HEK293T (cell line): Measurements from ENCODE around the gene LUZP1.

Experiments used
- CTCF ChIA-PET: fragments of 350-600 bp; formaldehyde crosslinking; extraction: SDS; loops from one replicate; lab custom pipeline; 2021; ENCODE audit warnings: antibody characterized with exemption, inconsistent platforms; lab: Yijun Ruan, JAX
- POLR2A ChIA-PET: fragments of 350-600 bp; formaldehyde crosslinking; extraction: SDS; loops from one replicate; lab custom pipeline; 2020; ENCODE audit warnings: antibody characterized with exemption, inconsistent platforms; lab: Yijun Ruan, JAX
- DNase-seq: peaks from one replicate; pipeline ENCODE4 v3.0.0; 2012; ENCODE audit warnings: mixed read lengths; ENCODE audit errors: extremely low spot score
- ARNT ChIP-seq: fragments of 450-650 bp; IDR thresholded peaks from 2 replicates; pipeline ENCODE4 v1.6.1; 2017; ENCODE audit warnings: mild to moderate bottlenecking
- BHLHE40 ChIP-seq: fragments of 450-650 bp; IDR thresholded peaks from 2 replicates; pipeline ENCODE4 v1.6.1; 2016; ENCODE audit warnings: mild to moderate bottlenecking, moderate library complexity, borderline replicate concordance
- CTBP1 ChIP-seq: fragments of 450-650 bp; IDR thresholded peaks from 2 replicates; pipeline ENCODE4 v1.6.1; 2016; ENCODE audit warnings: borderline replicate concordance
- ELF4 ChIP-seq: fragments of 450-650 bp; IDR thresholded peaks from 2 replicates; pipeline ENCODE4 v1.6.1; 2017; ENCODE audit warnings: antibody characterized with exemption
- FOXA1 ChIP-seq: fragments of 450-650 bp; IDR thresholded peaks from 2 replicates; pipeline ENCODE4 v1.6.1; 2016; ENCODE audit warnings: mild to moderate bottlenecking
- FOXK2 ChIP-seq: fragments of 450-650 bp; IDR thresholded peaks from 2 replicates; pipeline ENCODE4 v1.6.1; 2016; ENCODE audit warnings: mild to moderate bottlenecking
- FOXM1 ChIP-seq: fragments of 450-650 bp; IDR thresholded peaks from 2 replicates; pipeline ENCODE4 v1.6.1; 2017; ENCODE audit warnings: mild to moderate bottlenecking, borderline replicate concordance
- HDGF ChIP-seq: fragments of 450-650 bp; IDR thresholded peaks from 2 replicates; pipeline ENCODE4 v1.6.1; 2017; ENCODE audit warnings: antibody characterized with exemption, borderline replicate concordance
- L3MBTL2 ChIP-seq: fragments of 450-650 bp; conservative IDR thresholded peaks from 2 replicates; pipeline ENCODE4 v1.6.1; 2016; ENCODE audit warnings: mild to moderate bottlenecking
- LEF1 ChIP-seq: fragments of 450-650 bp; IDR thresholded peaks from 2 replicates; pipeline ENCODE4 v1.6.1; 2017; ENCODE audit warnings: mild to moderate bottlenecking, borderline replicate concordance
- NFRKB ChIP-seq: fragments of 450-650 bp; IDR thresholded peaks from 2 replicates; pipeline ENCODE4 v1.6.1; 2016; ENCODE audit warnings: mild to moderate bottlenecking, moderate library complexity
- PKNOX1 ChIP-seq: fragments of 450-650 bp; IDR thresholded peaks from 2 replicates; pipeline ENCODE4 v1.6.1; 2016
- SP1 ChIP-seq: fragments of 450-650 bp; IDR thresholded peaks from 2 replicates; pipeline ENCODE4 v1.6.1; 2017
- SUZ12 ChIP-seq: fragments of 450-650 bp; IDR thresholded peaks from 2 replicates; pipeline ENCODE4 v1.6.1; 2016; ENCODE audit warnings: mild to moderate bottlenecking
- TARDBP ChIP-seq: fragments of 450-650 bp; IDR thresholded peaks from 2 replicates; pipeline ENCODE4 v1.6.1; 2016
- ZNF384 ChIP-seq: fragments of 450-650 bp; IDR thresholded peaks from 2 replicates; pipeline ENCODE4 v1.6.1; 2016

The LUZP1 gene

GRCh38 chr1:23111600-23112535, 56.8 kb downstream of the LUZP1 start:
- ChIA-PET POLR2A (interaction anchor here (3.2 kb wide), 1 partner anchor 57 kb away, joined by 10 read pairs; the partner anchor contains the start of gene LUZP1), CTCF (interaction anchor here (2.3 kb wide), 1 partner anchor 12 kb away, joined by 13 read pairs; no protein-coding TSS in a partner anchor)

GRCh38 chr1:23110391-23110790, 58.3 kb downstream of the LUZP1 start:
- POLR2A ChIA-PET, result interaction anchor here (3.2 kb wide), 1 partner anchor 59 kb away, joined by 10 read pairs; the partner anchor contains the start of gene LUZP1
- DNase-seq, result no peak
- CTCF ChIA-PET, result interaction anchor here (0.6 to 2.3 kb wide), 2 partner anchors 11 to 131 kb away, joined by 3 to 13 read pairs; no protein-coding TSS in a partner anchor
- TF ChIP-seq NFRKB (no peak), TARDBP (no peak), FOXK2 (no peak), ZNF384 (no peak), CTBP1 (no peak), SUZ12 (no peak), LEF1 (no peak), HDGF (no peak), L3MBTL2 (no peak), ELF4 (no peak), ARNT (no peak), FOXA1 (no peak), SP1 (no peak), FOXM1 (no peak), PKNOX1 (no peak), BHLHE40 (no peak)

More at GRCh38 chr1:23111600-23112535, 56.8 kb downstream of the LUZP1 start:
- TF ChIP-seq ARNT (no peak), LEF1 (no peak), TARDBP (no peak), ZNF384 (no peak), FOXA1 (no peak), ELF4 (no peak), FOXK2 (no peak), SUZ12 (no peak), L3MBTL2 (no peak), NFRKB (no peak), HDGF (no peak), BHLHE40 (no peak), PKNOX1 (no peak), SP1 (no peak), FOXM1 (no peak), CTBP1 (no peak)
- DNase-seq, result no peak

GRCh38 chr1:23108918-23109533, 59.6 kb downstream of the LUZP1 start:
- no peak for DNase-seq
- CTCF ChIA-PET, result interaction anchor here (1.0 to 2.3 kb wide), 2 partner anchors 9 to 75 kb away, joined by 3 to 13 read pairs; no protein-coding TSS in a partner anchor
- TF ChIP-seq FOXM1 (no peak), HDGF (no peak), BHLHE40 (no peak), PKNOX1 (no peak), FOXK2 (no peak), FOXA1 (no peak), L3MBTL2 (no peak), SP1 (no peak), ZNF384 (no peak), ELF4 (no peak), ARNT (no peak), LEF1 (no peak), TARDBP (no peak), SUZ12 (no peak), NFRKB (no peak), CTBP1 (no peak)
- POLR2A ChIA-PET, result no interaction called here

GRCh38 chr1:23103001-23103889, 65.4 kb downstream of the LUZP1 start:
- DNase-seq, result no peak
- CTCF ChIA-PET, result interaction anchor here (5.7 kb wide), 1 partner anchor 81 kb away, joined by 118 read pairs; no protein-coding TSS in a partner anchor
- POLR2A ChIA-PET, result interaction anchor here (0.9 kb wide), 1 partner anchor 36 kb away, joined by 3 read pairs; no protein-coding TSS in a partner anchor
- TF ChIP-seq SUZ12, result no peak

- POLR2A ChIA-PET, result no interaction called here
- CTCF ChIA-PET, result interaction anchor here (2.1 to 5.7 kb wide), 2 partner anchors 77 to 82 kb away, joined by 7 to 118 read pairs; no protein-coding TSS in a partner anchor
- no peak for TF ChIP-seq SUZ12
- no peak for TF ChIP-seq TARDBP
- TF ChIP-seq BHLHE40, result no peak
- no peak for TF ChIP-seq FOXM1
- no peak for TF ChIP-seq ZNF384
- no peak for TF ChIP-seq FOXA1
- TF ChIP-seq CTBP1, result no peak
- no peak for TF ChIP-seq ARNT
- no peak for TF ChIP-seq LEF1
- no peak for TF ChIP-seq FOXK2
- TF ChIP-seq SP1, result no peak
- no peak for TF ChIP-seq PKNOX1
- no peak for TF ChIP-seq ELF4
- TF ChIP-seq NFRKB, result no peak
- TF ChIP-seq HDGF, result no peak
- TF ChIP-seq L3MBTL2, result no peak
- DNase-seq, result no peak
Measured at GRCh38 chr1:23102289-23102688, 66.4 kb downstream of the LUZP1 start.
